ENCODE results near the gene TBX19.

The TBX19 gene

DNA sequence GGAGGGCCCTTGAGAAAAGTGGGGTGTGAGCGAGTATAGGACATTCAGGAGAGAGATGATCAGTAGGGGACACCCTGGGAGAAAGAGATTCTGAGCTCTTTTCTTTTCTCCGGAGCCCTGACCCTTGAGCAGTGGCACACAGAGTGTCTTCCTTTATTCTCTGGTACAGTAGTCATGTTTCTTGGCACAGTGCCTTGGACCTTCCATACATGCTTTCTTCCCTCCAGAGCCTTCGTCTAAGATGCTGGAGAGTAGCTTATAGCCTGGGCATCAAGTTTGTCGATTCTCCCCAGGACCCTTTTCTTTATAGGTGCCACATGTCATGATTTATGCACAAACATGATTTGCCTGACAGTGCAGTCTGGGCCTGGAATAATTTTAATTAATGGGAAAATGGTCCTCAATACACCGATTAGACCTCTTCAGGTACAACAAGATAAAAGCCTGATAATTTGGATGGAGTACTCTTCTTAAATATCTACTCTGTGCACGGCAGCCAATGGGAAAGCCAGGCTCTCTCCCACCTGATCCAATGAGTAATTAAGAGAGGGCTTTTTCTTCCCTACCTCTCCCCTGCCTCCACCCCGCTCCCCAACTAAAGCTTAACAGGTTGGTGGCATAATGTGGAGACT is at the start of gene TBX19:
TBX19 (plus strand) TSS at position 582 of the 632 bp plus-strand sequence. CDS start 214 bp downstream, outside the sequence.
- no peak for DNase-seq (ENCODE audit: low spot score)

- DNase-seq (ENCODE audit: low spot score), result peak; percentile 61
Observed at GRCh38 chr1:168234846-168235547, 45.7 kb upstream of the TBX19 start.

DNA sequence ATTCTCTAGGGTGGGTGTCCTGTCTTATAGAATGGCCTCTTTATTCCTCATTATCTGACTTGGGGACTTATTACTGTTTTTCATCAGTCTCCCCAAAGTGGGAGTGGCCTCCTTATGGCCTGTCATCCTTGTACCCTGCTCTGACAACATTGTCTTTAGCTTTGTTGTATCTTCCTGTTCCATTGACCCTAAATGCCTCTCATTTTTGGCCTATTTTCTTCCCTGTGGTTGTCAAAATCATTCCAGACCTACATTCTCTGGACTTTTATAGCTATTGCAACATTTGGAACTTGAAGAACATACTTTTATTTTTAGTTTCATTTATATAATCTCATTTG is 45.2 kb upstream of the TBX19 start:
- DNase-seq (ENCODE audit: low spot score), result no peak

- no peak for DNase-seq (ENCODE audit: low spot score)
Observed at GRCh38 chr1:168235937-168236336, 44.7 kb upstream of the TBX19 start.

DNA sequence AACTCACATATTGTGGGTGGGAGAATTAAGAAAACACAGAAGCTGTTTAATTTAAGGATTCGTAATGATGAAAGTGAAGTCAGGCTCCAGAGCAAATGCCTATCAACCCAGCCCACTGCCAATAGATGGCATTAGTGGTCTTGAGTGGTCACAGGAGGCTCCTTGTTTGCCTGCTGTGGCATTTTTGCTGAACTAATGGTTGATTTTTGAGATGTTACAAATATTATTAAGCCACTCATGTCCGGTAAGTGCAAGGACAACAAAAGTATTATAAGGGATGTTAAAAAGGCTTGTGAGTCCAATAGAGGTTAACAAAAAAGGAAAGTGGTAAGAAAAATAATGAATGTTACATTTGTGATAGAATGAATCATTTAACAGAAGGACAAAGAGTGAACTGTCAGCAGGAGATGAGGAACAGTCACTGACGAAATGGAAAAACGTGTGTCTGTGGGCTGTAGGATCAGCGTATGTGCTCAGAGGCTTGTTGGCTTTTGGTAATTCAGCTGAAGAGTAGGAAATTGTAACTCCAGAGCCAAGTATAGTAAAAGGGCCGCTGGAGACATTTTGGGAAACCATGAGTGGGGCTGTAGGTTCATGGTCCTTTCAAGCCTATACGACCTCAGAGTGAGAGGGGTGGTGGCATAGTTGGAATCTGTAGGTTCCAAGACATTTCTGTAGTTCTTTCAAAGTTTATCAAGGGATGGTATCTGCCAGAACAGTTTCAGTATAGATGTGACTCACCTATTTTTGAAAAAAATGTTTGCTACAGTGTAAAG is 43.7 kb upstream of the TBX19 start:
- DNase-seq (ENCODE audit: low spot score), result no peak

GRCh38 chr1:168243198-168243597 is 37.5 kb upstream of the TBX19 start:
- DNase-seq (ENCODE audit: low spot score), result no peak

DNA sequence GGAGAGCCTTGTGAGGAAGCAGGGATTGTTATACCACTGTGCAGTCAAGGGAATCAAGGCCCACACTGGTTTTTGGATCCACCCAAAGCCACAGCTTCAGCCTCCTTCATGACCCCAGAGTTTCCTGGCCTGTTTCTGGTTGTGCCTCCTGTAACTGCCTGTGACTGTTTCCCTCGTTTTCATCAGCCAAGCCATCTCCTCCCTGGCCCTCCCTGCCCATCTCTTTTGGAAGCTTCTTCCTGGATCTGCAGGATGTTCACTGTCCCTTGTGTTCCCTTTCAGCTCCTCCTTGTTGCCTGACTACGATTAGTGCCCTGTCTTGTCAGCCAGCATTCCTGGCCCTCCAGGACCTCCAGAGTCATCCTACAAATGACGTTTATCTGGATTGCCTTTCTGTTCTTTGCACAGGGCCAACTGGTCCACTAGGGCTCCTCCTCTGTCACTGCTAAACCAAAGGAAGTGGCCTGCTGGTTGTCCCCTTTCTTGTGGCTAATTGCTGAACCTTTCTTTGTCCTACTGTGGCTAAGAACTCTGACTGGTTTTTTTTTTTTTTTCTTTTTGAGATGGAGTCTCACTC is 37.0 kb upstream of the TBX19 start:
- no peak for DNase-seq (ENCODE audit: low spot score)

GRCh38 chr1:168245042-168245441 is 35.6 kb upstream of the TBX19 start:
- DNase-seq (ENCODE audit: low spot score), result no peak

GRCh38 chr1:168246506-168246905 is 34.2 kb upstream of the TBX19 start:
- no peak for DNase-seq (ENCODE audit: low spot score)

DNA sequence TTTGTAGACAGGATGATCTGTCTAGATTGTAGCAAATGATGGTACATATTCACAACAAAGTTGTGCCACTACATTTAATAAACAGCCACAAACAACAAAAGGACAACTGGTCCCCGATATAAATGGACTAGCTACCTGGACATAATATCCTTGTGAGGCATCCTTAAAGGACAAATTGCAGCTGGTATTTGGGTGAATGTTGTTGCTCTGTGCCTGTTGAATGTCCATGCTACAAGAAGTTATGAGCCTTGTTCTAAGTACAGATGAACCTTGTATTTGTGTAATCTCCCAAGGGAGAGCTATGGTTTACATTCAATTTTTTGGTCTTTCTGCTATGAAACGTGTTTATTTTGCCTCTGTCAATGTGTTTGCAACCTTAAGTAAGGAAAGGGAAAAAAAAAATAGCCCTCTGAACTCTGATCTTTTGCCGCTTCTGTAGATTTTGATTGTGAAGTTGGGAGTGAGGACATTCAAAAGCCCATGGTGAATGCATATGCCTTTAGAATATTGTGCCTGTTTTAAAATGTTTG is 28.4 kb upstream of the TBX19 start:
- no peak for DNase-seq (ENCODE audit: low spot score)

DNA sequence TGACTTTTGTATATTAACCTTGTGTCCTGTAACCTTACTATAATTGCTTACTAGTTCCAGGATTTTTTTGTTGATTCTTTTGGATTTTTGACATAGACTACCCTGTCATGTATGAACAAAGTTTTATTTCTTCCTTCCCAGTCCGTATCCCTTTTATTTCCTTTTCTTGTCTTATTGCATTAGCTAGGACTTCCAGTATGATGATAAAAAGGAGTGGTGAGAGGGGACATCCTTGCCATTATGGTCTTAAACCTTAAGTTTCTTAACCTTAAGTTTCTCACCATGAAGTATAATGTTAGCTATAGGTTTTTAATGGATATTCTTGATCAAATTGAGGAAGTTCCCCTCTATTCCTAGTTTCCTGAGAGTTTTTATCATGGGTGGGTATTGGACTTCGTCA is 24.5 kb upstream of the TBX19 start:
- no peak for DNase-seq (ENCODE audit: low spot score)

DNA sequence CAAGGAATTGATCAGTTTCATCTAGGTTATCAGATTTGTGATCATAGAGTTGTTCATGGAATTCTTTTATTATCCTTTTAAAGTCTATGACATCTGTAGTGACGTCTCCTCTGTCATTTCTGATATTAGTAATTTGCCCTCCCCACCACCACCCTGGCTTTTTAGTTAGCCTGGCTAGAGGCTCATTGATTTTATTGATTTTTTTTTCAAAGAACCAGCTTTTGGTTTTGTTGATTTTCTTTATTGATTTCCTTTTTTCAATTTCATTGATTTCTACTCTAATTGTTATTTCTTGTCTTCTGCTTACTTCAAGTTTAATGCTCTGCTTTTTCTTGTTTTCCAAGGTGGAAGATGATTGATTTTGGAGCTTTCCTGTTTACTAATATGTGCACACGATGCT is 23.3 kb upstream of the TBX19 start:
- DNase-seq (ENCODE audit: low spot score), result no peak

GRCh38 chr1:168259567-168259966 is 21.1 kb upstream of the TBX19 start:
- no peak for DNase-seq (ENCODE audit: low spot score)

DNA sequence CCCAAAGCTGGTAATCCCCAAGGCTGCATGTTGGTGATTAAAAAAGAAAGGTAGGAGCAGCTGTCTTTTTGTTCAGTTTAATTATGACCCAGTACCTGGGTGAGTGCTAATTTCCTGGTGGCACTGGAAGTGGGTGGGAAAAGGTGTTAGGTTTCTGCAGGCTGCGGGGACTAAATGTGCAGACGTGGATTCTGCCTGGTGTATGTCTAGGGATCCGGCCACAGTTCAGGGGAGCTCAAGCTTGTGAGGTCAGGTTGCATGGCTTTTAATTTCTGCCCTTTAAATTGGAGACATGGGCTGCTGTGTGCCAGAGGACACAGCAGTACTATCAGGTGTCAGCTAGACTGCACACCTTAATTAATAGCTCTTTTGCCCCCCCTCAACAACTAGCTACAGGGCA is 20.3 kb upstream of the TBX19 start:
- DNase-seq (ENCODE audit: low spot score), result no peak

- no peak for DNase-seq (ENCODE audit: low spot score)
Observed at GRCh38 chr1:168261390-168261789, 19.3 kb upstream of the TBX19 start.

GRCh38 chr1:168263130-168263529 is 17.5 kb upstream of the TBX19 start:
- DNase-seq (ENCODE audit: low spot score), result no peak

DNA sequence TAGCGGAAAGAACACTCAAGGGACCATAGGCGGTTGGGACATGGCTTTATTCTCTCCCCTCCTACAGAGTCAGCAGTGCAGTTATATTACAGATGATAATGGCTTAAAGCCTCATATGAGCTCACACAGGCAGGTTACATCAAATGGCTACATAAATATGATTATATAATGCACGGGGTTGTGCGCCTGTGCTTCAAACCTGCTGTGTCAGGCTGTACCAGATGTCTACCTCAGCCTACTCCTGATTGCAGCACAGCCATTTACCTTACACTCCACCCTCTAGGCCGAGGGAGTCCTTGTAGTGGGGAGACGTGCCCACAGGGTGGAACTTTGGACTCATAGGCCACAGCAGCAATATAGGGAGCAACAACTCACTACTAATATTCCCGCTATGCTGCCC is 16.4 kb upstream of the TBX19 start:
- DNase-seq (ENCODE audit: low spot score), result no peak

DNA sequence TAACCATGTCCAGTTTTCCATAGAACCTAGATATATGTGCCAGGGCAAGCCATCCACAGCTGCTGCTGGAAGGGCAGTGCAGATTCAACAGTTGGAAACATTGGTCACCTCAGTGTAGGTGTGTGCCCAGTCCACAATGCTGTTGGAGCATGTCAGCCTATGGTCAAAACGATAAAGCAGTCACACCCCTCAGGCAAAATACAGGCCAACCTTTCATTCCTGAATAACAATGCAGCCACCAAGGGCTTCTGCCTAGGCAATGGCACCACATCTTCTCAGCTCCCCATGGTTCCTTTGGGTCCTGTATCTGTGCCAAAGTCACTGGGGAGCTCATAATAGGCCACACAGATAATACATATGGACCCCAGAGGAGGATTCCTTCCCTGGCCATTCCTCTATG is 15.1 kb upstream of the TBX19 start:
- no peak for DNase-seq (ENCODE audit: low spot score)

DNA sequence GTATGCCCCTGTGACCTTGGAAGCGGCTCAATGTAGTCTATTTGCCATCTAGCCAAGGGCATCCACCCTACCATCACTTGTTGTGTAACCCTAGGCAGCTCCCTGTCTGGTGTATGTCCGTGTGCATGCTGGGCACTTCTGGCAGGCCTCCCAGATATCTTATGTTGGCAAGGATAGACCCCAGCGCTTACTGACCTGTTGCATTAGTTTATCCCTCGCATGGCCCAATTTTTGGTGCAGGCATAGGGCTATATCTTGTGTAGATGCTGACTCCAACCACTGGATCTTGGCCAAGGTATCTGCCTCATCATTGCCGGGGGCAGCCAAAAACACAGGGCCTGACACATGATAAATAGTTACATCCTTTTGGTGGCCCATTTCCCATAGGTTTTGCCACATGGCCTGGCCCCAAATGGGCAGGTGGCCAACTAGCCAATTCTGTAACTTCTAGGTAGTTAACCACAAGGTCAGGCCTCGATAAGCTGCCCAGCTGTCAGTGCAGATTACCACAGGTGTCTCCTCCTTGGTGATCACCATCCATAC is 14.0 kb upstream of the TBX19 start:
- no peak for DNase-seq (ENCODE audit: low spot score)

- DNase-seq (ENCODE audit: low spot score), result no peak
Observed at GRCh38 chr1:168271636-168272035, 9.0 kb upstream of the TBX19 start.

GRCh38 chr1:168273575-168273974 is 7.1 kb upstream of the TBX19 start:
- DNase-seq (ENCODE audit: low spot score), result no peak

DNA sequence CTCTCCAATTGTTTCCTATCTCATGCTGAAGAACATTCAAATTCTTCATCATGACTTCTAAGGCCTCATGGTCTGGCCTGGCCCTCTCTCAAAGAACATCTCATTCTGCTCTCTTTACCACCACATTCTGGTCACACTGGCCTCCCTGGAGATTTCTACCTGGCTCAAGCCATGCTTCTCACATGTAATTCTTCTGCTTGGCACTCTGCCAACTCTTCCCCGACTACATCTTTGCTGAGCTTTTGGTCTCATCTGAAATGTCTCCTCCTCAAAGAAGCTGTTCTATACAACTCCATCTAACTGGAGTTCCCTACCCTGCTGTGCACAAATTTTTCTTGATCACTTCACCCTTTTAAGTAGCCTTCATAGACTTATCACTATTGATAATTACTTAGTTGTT is 1.4 kb upstream of the TBX19 start:
- no peak for DNase-seq (ENCODE audit: low spot score)

Measured in CD4-positive, alpha-beta T cell treated with Interleukin-2 at 100 ng/mL for 4 hours (primary cell).